ENCODE results near the gene COX10.

COX10 gene

DNA sequence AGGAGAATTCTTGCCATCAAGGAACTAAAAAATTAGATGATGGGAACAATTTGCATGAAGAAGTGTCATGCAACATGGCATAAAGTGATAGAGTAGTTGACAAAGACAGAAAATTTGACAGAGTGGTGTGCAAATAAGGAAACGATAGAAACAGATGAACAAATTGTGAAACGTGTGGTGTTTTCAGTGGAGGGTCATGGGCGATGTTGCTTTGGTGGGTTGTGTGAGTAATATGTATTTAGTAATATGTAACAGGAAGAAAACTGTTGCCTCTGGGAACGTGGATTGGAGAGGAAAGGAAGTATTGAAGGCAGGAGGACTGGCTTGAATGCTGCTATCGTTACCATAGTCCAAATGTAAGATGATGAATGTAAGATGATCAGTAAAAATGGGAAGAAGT, 3.6 kb downstream of the COX10 start:
- DNase-seq = no peak

DNA sequence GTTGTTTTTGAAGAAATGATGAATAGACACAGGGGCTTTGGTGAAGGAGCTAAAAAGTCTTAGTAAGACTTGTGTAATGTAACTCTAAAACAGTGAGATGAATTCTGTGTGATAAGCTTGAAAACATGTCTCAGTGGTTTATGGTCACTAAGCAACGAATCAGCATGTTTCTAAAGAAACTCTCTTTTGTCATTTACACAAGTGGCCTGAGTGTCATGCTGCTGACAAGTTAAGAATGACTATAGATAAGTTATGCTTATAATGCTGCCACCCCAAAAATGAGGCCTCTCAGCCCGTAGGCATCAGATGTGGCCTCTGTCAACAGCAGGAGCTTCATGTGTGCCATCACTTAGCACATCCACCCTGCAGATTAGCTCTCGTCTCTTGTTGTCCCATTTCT, 8.7 kb downstream of the COX10 start:
- no peak for DNase-seq

DNA sequence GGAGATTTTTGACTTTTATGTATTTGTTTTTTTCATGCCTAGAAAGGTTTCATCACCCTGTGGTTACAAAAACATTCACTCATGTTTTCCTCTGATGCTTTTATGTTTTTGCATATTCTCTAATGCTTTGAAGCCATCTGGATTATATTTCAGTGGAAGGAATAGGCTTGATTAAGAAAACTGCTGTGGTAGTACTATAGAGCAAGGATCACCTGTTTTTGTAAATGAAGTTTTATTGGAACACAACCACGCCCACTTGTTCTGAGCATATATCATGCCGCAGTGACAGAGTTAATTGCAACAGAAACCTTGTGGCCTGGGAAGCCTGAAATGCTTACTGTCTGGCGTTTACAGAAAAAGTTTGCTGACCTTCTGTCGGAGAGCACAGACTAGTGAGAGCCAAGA, 11.5 kb downstream of the COX10 start:
- DNase-seq = no peak

DNA sequence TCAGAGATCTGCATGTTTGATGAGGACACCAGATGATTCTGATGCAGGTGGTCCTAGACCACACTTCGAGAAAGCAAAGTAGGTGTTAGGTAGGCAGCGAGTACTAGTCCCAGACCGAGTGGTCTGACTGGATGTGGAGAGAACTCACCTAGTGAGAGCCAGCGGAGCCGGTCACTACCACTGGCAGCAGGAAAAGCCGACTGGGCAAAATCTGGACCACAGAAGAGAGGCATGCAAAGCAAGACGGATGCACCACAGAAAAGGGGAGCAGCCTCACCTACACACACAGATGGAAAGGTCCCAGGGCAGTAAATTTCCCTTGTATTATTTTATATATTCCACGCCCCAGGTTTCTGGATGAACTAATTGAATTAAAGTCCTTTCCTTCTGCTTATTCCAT, 13.5 kb downstream of the COX10 start:
- DNase-seq = no peak

DNA sequence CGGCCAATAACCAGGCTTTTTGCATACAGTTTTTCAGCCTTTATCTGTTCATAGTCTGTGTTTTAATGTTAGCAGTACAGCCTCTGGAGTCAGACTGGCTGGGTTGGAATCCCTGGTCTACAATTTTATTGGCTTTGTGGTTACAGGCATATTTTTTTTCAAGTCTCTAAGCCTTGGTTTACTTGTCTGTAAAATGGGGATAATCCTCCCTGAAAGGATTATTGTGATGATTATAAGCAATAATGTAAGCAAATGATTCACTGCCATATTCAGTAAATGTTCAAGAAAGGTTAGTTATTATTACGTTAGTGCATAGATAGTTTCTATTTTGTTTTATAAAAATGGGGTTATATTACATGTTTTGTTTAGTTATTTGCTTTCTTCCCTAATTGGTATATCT, 15.7 kb downstream of the COX10 start:
- DNase-seq = no peak

DNA sequence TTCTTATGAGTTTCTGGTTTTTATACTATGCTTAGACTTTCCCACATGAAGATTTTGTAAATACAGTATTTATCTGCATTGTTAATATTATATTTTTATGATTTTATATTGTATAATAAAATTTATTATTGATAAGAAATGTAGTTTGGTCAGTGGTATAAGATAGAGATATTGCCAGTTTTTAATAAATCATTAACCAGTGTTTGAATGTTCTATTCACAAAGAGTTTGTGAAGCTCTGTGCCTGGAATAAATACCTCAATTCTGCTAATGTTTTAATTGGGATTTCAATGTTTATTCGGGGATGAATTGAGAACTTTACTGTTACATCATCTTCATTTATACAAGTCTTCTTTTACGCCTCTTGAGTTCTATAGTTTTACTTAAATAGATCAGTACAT, 16.9 kb downstream of the COX10 start:
- DNase-seq = no peak

DNA sequence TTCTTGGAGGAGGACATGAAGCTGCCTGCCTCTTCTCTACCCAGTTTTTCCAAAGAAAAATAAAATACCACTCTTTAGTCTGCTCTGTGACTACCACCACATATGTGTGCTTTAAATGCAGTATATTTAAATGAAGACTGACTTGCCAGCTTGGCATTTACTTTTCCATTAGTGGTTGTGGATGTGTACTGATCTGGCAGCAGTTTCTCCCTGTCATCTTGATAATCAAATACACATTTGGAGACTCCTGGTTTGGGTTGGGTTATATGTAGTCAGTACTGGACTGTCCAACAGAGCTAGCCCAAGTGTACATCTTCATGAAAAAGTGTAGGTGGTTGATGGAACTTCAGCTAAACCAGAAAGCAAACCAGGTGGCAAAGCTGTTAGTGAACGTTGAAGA, 19.9 kb downstream of the COX10 start:
- no peak for DNase-seq

DNA sequence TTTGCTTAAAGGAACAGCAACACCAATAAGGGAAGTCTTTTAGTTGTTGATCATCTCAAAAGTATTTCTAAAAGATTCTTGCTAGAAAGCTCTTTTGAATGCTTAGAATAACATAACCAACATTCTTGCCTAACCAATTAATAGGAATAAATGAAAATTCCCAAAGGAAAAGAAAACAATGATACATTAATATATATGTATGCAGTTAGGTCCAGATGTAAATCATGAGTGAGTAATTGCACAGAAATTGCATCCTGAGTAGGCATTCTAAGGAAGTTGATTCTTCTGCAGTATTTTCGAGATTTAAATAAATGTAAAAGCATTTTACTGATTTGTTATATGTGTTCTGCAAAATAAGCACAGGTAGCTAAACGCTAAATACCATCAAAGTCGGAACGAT, 22.1 kb downstream of the COX10 start:
- no peak for DNase-seq

DNA sequence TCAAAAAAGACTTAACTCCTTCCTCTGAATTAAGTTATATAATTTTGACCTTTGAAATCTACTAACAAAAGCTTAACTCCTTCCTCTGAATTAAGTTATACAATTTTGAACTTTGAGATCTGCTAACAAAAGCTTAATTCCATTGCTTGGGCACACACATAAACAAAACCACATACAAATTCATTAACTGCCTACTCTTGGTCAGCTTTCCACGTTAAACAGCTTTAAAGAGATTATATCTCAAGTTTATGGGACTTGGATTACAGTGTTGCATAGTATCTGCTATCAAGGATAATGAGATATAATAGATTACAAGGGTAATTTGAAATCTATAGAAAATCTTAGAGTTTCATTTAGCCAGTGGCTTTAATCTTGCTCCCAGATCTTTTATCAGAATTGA, 23.5 kb downstream of the COX10 start:
- no peak for DNase-seq

DNA sequence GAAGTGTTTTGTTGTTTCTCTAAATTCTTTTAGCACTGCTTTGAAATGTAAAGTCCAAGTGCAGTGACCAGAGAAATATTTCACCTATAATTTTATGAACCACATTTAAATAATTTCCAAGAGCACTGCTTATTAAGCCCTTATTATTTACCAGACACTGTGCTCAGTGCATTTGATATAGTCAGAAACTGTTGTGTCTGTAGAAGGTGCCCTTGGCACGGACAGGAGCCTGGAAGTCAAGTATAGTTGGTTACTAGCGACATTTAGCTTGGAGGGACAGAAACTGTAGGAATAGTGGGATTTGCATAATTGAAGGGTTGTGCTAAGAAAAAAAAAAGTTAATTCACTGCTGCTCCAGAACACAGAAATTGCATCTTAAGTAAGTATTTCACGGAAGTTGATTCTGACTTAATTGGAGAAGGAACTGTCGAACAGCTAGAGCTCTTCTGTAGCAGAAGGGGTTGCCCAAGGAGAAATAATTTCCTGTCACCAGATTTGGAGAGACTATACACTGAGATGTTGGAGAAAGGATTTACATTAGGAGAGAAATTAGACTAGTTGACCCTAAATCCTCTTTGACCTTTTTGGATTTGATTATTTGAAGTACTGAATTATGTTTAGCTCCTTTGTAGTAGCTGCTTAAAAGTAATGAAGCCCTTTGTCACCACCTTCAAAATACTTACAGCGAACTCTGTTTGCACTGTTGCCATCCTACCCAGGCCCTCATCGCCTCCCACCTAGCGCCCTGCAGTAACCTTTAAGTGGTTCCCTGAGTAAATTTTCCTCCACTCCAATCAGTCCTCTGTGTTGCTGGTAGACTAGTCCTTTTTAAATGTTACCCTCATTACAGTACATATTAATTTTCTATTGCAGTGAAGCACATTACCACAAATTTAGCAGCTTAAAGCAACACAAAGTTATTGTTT, 25.6 kb downstream of the COX10 start:
- DNase-seq = no peak

DNA sequence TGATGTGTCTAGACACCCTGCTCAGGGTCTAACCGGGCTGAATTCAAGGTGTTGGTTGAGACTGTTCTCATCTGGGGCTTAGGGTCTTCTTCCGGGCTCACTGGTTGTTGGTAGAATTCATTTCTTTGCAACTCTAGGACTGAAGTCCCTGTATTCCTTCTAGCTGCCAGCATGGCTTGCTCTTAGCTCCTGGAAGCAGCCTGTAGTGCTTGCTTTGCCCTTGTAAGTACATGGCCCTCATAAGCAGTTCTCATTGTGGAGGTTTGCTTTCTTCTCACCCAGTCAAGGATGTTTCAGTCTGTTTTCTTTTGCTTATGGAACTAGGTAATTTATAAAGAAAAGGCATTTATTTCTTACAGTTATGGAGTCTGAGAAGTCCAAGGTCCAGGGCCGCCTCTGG, 26.3 kb downstream of the COX10 start:
- no peak for DNase-seq

DNA sequence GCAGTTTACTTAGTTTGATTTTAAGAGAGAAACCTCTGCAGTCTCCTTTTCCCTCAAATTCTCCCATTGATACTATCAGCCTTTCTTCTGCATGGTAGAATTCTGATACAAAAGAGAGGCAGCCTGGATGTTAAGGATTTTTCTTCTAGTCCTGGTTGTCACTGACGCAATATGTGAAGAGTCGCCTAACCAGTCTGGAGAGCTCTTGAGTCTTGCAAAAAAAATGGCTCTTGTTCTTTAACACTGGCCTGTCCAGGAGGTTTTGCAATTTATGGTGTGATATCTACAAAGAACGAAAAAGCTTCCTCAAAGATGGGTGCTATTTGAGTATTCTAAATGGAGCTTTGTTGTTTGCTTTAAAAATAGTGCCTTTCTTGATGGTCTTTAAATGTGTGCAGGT, 28.9 kb downstream of the COX10 start:
- DNase-seq = no peak

DNA sequence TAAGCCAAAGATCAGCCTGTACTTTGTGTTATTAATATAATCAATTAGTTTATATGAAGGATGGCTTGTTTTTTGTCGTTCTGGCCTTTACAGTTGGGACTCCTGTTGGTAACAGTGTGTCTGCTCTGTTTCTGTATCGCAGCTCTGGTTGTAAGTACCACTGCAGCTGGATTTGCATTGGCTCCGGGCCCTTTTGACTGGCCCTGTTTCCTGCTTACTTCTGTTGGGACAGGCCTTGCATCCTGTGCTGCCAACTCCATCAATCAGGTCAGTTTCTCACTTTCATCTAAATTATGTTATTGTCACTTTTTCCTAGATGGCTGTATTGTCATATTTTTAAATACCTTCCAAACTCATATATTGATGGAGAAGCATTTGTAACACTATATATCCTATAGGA, 32.7 kb downstream of the COX10 start:
- no peak for DNase-seq

DNA sequence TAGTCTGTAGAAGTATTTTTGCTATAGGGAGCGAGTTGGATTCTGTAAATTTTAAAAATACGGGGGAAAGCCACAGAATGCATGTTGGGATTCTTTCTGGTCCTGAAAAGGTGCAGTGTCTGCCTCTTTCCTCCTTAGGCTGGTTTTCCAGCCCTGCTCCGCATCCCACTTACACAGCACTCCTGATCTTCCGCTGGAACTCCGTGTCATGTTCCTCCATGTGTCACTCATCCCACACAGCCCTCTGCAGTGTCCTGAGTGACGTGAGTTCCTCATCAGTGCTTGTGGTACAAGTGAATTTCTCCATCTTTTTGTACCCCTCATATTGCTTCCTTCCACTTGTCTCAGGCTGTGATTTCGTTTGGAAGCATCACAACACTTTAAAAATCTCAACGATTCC, 34.5 kb downstream of the COX10 start:
- DNase-seq = no peak

DNA sequence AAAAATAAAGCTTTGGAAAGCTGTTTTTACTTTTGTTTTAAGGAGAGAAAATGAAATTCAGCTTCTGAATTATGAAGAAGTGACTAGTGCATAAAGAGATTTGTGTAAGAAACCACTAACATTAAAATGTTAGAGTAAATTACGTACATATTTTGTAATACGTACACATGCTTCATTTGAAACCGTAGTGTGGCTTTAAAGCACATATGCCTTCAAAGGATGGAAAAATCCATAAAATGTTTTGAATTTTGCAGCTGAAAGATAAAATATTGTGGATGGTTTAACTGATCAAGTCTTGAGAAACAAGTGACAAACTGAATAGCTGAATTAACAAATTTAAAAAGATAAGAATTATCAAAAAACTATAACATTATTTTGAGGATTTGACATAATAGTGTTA, 35.4 kb downstream of the COX10 start:
- no peak for DNase-seq

DNA sequence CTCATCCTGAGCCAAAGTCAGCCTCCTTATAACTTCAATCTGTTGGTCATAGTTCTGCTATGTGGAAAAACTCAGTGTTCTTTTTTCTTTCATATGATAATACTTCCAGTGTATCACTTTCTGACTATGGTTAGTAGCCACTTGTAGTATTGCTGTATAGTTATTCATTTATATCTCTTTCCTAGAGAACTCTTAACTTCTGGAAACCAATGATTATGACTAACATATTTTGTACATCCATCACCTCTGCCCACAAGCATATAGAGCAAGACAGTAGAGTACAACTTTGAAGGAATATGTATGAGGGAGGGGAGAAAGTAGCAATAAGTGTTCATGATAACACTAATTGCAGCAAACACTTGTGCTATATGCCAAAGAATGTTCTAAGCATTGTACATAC, 38.6 kb downstream of the COX10 start:
- no peak for DNase-seq

DNA sequence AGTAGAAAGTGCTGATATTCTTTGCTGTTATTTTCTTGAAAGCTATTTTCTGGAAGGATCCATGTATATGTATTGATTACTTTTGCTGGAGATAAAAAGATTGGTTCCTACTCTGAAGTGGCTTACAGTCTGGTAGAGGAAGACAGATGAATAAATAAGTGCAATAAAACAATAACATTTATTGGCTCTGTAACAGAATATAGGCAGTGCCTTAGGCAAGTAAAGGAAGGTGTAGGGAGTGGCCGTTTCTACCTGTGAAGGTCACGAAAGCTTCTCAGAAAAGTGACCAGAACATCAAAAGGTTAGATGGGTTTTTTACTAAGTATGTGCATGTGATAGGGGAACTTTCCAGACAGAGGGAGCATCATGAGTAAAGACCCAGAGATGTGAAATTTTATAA, 43.1 kb downstream of the COX10 start:
- no peak for DNase-seq

DNA sequence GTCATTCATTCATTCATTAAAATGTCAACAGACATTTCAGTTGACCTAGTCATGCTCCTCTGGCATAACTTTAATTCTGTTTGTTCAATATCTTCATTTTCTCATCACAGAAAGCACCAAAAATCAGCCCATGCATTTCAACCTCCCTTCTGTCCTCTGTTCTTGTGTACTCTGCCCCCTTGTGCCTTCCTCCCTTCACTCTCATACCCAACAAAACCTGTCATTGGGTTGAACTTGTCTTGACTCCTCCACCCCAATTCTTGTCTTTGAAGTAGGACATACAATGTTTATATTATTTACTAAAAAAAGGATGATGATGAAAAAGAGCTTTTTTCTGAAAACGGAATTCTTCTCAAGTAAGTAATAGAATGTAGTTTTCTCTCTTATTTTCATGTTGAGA, 43.8 kb downstream of the COX10 start:
- no peak for DNase-seq

DNA sequence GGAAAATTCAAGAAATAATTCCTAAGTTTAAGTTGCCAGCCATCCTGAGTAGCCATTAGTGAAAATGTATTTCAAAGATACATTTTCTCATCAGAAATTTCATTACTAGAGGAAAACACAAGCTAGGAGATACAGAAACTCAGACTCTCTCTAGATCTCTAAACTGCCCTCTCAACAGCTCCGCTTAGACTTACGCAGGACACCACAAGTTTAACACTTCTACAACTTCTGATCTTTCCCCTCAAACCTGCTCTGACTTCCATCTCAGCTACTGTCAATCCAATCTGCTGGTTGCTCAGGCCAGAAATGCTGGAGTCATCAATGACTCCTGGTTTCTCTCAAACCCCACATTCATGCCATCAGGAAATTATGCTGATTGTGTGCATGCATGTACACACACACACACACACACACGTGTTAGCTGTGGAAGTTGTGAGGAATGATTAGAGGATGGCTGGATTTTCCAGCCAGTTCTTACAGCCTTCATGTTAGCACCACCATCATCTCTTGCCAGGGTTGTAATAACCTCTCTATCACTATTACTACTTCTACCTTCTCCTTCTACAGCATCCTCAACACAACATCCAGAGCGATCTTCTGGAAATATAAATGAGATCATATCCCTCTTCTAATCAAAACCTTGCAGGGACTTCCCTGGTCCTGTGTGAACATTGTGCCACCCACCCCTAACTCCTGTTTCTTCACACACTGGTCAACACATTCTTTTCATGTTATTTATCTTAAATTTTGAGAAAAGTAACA, 47.1 kb downstream of the COX10 start:
- no peak for DNase-seq

DNA sequence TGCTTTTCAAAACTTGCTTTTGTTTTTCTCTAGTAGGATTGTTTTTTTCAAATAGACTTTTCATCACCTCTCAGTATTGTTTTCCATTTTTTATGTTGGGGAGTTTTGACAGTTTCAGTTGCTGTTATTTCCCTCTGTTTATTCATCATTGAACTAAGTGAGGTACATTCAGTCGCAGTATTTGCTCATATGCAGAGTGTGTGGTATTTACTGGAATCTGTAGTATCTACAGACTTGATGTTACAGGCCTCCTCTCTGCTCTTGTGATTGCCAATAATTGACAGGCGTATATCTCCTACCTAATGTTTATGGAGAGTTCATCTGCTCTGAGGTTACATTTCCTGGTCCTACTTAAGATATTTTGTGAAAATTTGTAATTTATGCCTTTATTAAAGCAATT, 49.6 kb downstream of the COX10 start:
- no peak for DNase-seq

DNA sequence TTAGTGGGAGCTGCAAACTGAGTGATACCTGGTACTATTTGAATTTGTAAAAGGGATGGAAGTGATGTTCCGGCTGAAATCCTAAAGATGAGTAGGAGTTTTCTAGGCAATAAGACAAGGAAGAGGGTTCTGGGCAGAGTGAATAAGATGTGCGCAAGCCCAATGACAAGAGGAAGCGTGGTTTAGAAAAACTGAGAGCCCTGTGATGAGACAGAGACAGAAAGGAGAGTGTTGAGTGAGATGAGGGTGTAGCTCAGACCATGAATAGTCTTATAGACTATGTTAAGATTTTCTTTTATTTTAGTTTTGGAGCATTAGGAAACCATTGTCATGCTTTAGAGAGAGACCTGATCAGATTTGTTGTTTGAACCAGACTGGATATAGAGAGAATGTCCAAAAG, 50.2 kb downstream of the COX10 start:
- DNase-seq = no peak

DNA sequence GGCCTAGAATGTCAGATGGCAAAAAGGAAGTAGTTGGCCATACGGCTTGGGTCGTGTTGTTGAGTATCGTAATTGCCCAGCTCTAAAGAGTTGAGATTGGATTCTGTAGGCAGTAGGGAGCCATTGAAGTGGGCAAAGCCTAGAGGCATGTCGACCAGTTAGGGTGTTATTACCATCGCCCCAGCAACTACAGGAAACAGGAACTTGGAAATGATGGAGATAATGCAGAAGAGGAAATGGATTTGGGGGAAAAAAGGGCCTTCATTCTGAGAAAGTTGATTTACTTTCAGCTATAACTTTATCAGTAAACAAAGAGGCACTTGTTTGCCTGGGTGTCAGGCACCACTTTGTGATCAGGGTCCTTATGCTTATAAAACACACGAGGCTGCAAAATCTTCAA, 52.6 kb downstream of the COX10 start:
- DNase-seq = no peak

DNA sequence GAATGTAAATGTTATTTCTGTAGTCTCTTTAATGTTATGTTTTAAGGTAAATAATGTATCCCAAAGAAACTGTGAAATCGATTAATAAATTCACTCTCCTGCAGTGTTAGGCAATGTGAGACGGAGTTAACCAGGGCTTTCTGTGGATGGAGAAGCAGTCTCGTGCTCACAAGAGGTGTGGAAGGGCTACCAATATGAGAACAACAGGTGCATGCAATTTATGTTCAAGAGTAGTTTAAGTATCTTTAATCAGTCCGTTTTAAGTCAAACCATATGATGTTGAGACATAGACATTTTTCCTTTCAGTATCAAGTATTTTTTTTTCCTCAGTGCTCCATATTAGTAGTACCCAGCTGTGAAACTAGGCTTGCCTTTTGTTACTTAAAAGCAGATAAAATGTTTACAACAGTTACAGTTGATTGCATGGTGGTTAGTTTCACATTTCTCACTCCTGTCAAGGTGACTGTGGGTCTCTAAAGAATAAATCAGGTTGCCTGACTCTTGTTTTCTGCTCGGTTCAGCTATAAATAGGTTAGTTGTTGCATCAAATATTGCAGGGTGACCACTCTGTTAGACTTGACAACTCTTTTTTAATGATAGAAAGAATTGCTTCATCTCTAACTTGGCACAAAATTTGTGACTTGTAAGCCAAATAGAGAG, 54.4 kb downstream of the COX10 start:
- no peak for DNase-seq

DNA sequence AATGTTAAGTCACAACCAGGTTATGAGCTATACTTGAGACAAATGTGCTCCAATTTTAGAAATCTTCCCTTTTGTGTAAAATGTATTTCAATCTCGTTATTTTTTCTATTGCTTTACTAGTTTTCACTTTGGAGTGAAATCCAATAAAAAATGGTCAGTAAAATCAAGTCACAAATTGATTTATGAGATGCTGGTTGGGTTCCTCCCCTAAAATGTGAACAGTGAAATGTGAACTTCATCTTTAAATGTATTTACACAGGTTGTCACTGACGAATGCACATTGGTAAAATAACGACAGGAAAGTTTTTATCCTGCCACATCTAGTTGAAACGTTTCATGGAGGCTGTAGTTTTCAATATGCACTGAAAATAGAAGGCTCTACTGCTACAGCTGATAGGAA, 55.5 kb downstream of the COX10 start:
- no peak for DNase-seq

Measured in NCI-H1694 treated with DMSO at 0.1 percent for 48 hours (cell line).